ENCODE data around the gene RGPD6. TPM values are rescaled to one million over a fixed set of nuclear protein-coding genes. Genes with fewer than 3 reads are reported as not detected.
"Not testable (repeated sequence)": the region's sequence is repeated elsewhere in the genome, so short reads cannot be mapped to it uniquely, and the experiment has no call there.

Gene RGPD6
- total and polyA plus RNA-seq, 2 of the 4 experiments (the other 2 are of a cell fraction) = 6.7 to 10.6 TPM

GRCh38 chr2:110494488-110494887, 82.5 kb downstream of the RGPD6 start:
- H3K27me3 ChIP-seq (ENCODE audit: control insufficient read depth, insufficient read depth, low read length); BruUV-seq (replicated peaks); H3K4me1 ChIP-seq (ENCODE audit: control insufficient read depth, insufficient read depth, low read length); H3K9me1 ChIP-seq (ENCODE audit: insufficient read depth, low read length); ATAC-seq (ENCODE audit: low read depth); H3K14ac ChIP-seq (replicated peaks; ENCODE audit: low read depth, low read length); H3K9ac ChIP-seq (ENCODE audit: low read depth, low read length); H3K9me3 ChIP-seq (ENCODE audit: control insufficient read depth, insufficient read depth, low read length); H3K23ac ChIP-seq (ENCODE audit: low read depth, low read length); H2AK9ac ChIP-seq (replicated peaks; ENCODE audit: low read depth, low read length, poor library complexity); H2BK120ac ChIP-seq (ENCODE audit: low read depth, low read length); H2BK5ac ChIP-seq (ENCODE audit: low read depth, low read length, poor library complexity, severe bottlenecking); H3K79me1 ChIP-seq (ENCODE audit: low read depth in 1 of 2, low read length in 2 of 2); POLR2A ChIA-PET (ENCODE audit: unreplicated experiment); H3K18ac ChIP-seq (ENCODE audit: low read depth, low read length); H3K4me2 ChIP-seq (ENCODE audit: low read depth, low read length); H2AK5ac ChIP-seq (ENCODE audit: low read depth, low read length); H3K27ac ChIP-seq (ENCODE audit: insufficient read depth, low read length); H4K8ac ChIP-seq (ENCODE audit: low read depth in 2 of 2, low read length in 2 of 2); intact Hi-C loops (cut with micrococcal nuclease); H3K4me3 ChIP-seq (ENCODE audit: insufficient read depth, low read depth, low read length); dilution Hi-C loops (cut with HindIII; ENCODE audit: low sequenced_read_pairs, unreplicated experiment); H4K20me1 ChIP-seq (ENCODE audit: insufficient read depth, low read length); H4K91ac ChIP-seq (ENCODE audit: insufficient read depth, low read depth, low read length); H4K5ac ChIP-seq (ENCODE audit: low read depth, low read length); DNase-seq; H2BK20ac ChIP-seq (ENCODE audit: low read depth, low read length); H3K56ac ChIP-seq (ENCODE audit: extremely low read depth, insufficient read depth, low read length); H3K4ac ChIP-seq (ENCODE audit: low read depth, low read length); H3K36me3 ChIP-seq (ENCODE audit: control insufficient read depth, insufficient read depth, low read length); H2AFZ ChIP-seq (replicated peaks; ENCODE audit: low read length, poor library complexity); in situ Hi-C loops (cut with MboI; ENCODE audit: low sequenced_read_pairs); CTCF ChIA-PET; H2BK15ac ChIP-seq (ENCODE audit: low read depth, low read length): not testable (repeated sequence)
- whole genome bisulfite sequencing, 2 experiments (ENCODE audit: extremely low coverage in 2 of 2, insufficient read length in 1 of 2) = no CpG with 5 or more reads among the region's 3 CpGs

GRCh38 chr2:110488991-110489390, 88.0 kb downstream of the RGPD6 start:
- in situ Hi-C loops (cut with MboI; ENCODE audit: low sequenced_read_pairs) = not testable (repeated sequence)

More at GRCh38 chr2:110488991-110489390, 88.0 kb downstream of the RGPD6 start:
- dilution Hi-C loops (cut with HindIII; ENCODE audit: low sequenced_read_pairs, unreplicated experiment); H3K18ac ChIP-seq (ENCODE audit: low read depth, low read length); H3K9ac ChIP-seq (ENCODE audit: low read depth, low read length); H3K79me1 ChIP-seq (ENCODE audit: low read depth in 1 of 2, low read length in 2 of 2); BruUV-seq (replicated peaks); H2BK15ac ChIP-seq (ENCODE audit: low read depth, low read length); H3K27me3 ChIP-seq (ENCODE audit: control insufficient read depth, insufficient read depth, low read length); H2AK5ac ChIP-seq (ENCODE audit: low read depth, low read length); intact Hi-C loops (cut with micrococcal nuclease); H2BK120ac ChIP-seq (ENCODE audit: low read depth, low read length); H3K4ac ChIP-seq (ENCODE audit: low read depth, low read length); DNase-seq; H3K27ac ChIP-seq (ENCODE audit: insufficient read depth, low read length); ATAC-seq (ENCODE audit: low read depth); H2BK20ac ChIP-seq (ENCODE audit: low read depth, low read length); H4K20me1 ChIP-seq (ENCODE audit: insufficient read depth, low read length); H2BK5ac ChIP-seq (ENCODE audit: low read depth, low read length, poor library complexity, severe bottlenecking); H3K4me1 ChIP-seq (ENCODE audit: control insufficient read depth, insufficient read depth, low read length); H4K8ac ChIP-seq (ENCODE audit: low read depth in 2 of 2, low read length in 2 of 2); H4K5ac ChIP-seq (ENCODE audit: low read depth, low read length); H2AFZ ChIP-seq (replicated peaks; ENCODE audit: low read length, poor library complexity); H2AK9ac ChIP-seq (replicated peaks; ENCODE audit: low read depth, low read length, poor library complexity); H3K36me3 ChIP-seq (ENCODE audit: control insufficient read depth, insufficient read depth, low read length); POLR2A ChIA-PET (ENCODE audit: unreplicated experiment); CTCF ChIA-PET; H4K91ac ChIP-seq (ENCODE audit: insufficient read depth, low read depth, low read length); H3K9me3 ChIP-seq (ENCODE audit: control insufficient read depth, insufficient read depth, low read length); H3K4me2 ChIP-seq (ENCODE audit: low read depth, low read length); H3K23ac ChIP-seq (ENCODE audit: low read depth, low read length); H3K56ac ChIP-seq (ENCODE audit: extremely low read depth, insufficient read depth, low read length); H3K4me3 ChIP-seq (ENCODE audit: insufficient read depth, low read depth, low read length); H3K9me1 ChIP-seq (ENCODE audit: insufficient read depth, low read length); H3K14ac ChIP-seq (replicated peaks; ENCODE audit: low read depth, low read length): not testable (repeated sequence)
- no CpG with 5 or more reads among the region's 1 CpG for WGBS, 2 experiments (ENCODE audit: extremely low coverage in 2 of 2, insufficient read length in 1 of 2)

Data from IMR-90 (cell line).